ENCODE results near the gene C6orf58. TPM values are rescaled to one million over a fixed set of nuclear protein-coding genes. Genes with fewer than 3 reads are reported as not detected.

C6orf58 gene
- total and polyA plus RNA-seq, 12 donors: 0.22 TPM; not detected in 11

DNA sequence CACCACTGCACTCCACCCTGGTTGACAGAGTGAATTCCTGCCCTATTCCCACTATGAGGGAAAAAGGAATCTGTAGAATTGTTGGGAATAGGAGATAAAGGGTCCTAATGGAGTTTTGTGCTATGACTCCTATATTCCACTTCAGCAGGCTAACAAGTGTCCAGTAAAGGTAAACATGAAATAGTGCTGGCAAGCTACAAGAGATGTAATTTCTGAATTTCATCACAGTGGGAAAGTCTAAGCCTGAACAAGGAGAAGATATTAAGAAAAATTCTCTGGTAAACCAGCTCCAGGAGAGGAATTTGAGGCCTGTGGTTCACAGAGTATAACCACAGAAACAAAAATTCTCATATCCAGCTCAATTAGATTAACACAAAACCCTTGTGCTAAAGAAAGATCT is 10.3 kb upstream of the C6orf58 start:
- no peak overlapping the region for H3K4me3 ChIP-seq
- TF ChIP-seq POLR2A (IDR thresholded peaks at IDR 0.05): no peak
- TF ChIP-seq, protein P1, sequence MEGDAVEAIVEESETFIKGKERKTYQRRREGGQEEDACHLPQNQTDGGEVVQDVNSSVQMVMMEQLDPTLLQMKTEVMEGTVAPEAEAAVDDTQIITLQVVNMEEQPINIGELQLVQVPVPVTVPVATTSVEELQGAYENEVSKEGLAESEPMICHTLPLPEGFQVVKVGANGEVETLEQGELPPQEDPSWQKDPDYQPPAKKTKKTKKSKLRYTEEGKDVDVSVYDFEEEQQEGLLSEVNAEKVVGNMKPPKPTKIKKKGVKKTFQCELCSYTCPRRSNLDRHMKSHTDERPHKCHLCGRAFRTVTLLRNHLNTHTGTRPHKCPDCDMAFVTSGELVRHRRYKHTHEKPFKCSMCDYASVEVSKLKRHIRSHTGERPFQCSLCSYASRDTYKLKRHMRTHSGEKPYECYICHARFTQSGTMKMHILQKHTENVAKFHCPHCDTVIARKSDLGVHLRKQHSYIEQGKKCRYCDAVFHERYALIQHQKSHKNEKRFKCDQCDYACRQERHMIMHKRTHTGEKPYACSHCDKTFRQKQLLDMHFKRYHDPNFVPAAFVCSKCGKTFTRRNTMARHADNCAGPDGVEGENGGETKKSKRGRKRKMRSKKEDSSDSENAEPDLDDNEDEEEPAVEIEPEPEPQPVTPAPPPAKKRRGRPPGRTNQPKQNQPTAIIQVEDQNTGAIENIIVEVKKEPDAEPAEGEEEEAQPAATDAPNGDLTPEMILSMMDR (IDR thresholded peaks at IDR 0.05): no peak
- H3K27me3 ChIP-seq: no peaks in the 10 kb centered on the region
- intact Hi-C loops (cut with DNase I): no loop called here
- H3K27ac ChIP-seq: no peak overlapping the region
- H3K4me1 ChIP-seq (replicated peaks in 1 of 2): no peaks in the 10 kb centered on the region
- no peaks in the 10 kb centered on the region for H3K36me3 ChIP-seq (replicated peaks in 1 of 2)
- DNase-seq: no peak
- no peaks in the 10 kb centered on the region for H3K9me3 ChIP-seq (replicated peaks in 1 of 3)

DNA sequence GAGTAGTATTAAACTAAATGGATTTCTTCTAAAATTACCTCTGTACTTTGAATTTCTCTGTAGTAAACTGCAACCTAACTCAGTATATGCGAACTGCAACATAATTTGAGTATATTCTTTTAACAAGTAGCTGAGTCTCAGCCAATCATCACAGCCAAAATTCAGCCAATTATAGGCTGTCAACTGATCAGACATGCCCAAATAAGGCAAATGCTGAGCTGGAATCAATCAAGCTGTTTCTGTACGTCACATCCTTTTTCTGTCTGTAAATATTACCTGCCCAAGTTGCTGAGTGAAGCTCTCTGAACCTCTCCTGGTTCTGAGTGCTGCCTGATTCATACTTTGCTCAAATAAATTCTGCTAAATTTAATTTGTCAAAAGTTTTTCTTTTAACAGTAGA is 9.5 kb upstream of the C6orf58 start:
- H3K36me3 ChIP-seq (replicated peaks in 1 of 2): no peaks in the 10 kb centered on the region
- intact Hi-C loops (cut with DNase I): no loop called here
- no peaks in the 10 kb centered on the region for H3K27me3 ChIP-seq
- no peaks in the 10 kb centered on the region for H3K4me1 ChIP-seq (replicated peaks in 1 of 2)
- 47 to 64% (median 60%) methylated on average over 2 of the region's 2 CpGs for WGBS, 4 donors
- TF ChIP-seq, protein P1 (IDR thresholded peaks at IDR 0.05): no peak
- no peak for TF ChIP-seq POLR2A (IDR thresholded peaks at IDR 0.05)
- no peak overlapping the region for H3K27ac ChIP-seq
- no peak overlapping the region for H3K4me3 ChIP-seq
- H3K9me3 ChIP-seq (replicated peaks in 1 of 3): no peaks in the 10 kb centered on the region
- DNase-seq: no peak

GRCh38 chr6:127570739-127571389 is 6.1 kb upstream of the C6orf58 start:
- Histone ChIP-seq H3K4me1 (replicated peaks in 1 of 2) (no peaks in the 10 kb centered on the region), H3K4me3 (no peak overlapping the region), H3K9me3 (replicated peaks in 1 of 3) (no peaks in the 10 kb centered on the region), H3K27ac (no peak overlapping the region), H3K27me3 (no peaks in the 10 kb centered on the region), H3K36me3 (replicated peaks in 1 of 2) (no peaks in the 10 kb centered on the region)
- TF ChIP-seq, protein P1 (IDR thresholded peaks at IDR 0.05): no peak
- no peak for TF ChIP-seq POLR2A (IDR thresholded peaks at IDR 0.05)
- DNase-seq: no peak
- 63 to 85% (median 69%) methylated on average over 1 of the region's 1 CpG for WGBS, 4 donors
- intact Hi-C loops (cut with DNase I): no loop called here

DNA sequence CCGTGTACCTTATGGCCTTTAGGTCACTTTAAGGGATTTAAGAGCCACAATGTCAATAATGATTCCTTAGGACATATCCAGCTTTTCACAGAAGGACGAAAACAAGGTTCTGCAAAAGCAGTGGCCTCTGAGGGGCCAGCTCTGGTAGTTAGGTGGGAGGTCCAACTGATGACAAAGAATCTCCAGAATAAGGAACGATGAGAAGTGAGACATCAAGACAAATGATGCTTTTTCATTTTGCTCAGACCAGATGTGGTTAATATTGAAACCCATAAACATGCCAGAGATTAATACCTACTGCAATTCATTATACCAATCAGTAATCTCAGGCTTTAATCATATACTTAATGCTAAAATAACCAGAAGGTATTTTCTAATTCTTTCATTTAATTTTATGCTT is 1.9 kb downstream of the C6orf58 start:
- no peak for DNase-seq
- no peaks in the 10 kb centered on the region for H3K27me3 ChIP-seq
- H3K4me3 ChIP-seq: no peak overlapping the region
- intact Hi-C loops (cut with DNase I): no loop called here
- H3K36me3 ChIP-seq (replicated peaks in 1 of 2): no peaks in the 10 kb centered on the region
- H3K4me1 ChIP-seq (replicated peaks in 1 of 2): no peaks in the 10 kb centered on the region
- 43 to 61% (median 46%) methylated on average over 3 of the region's 3 CpGs for WGBS, 4 donors
- H3K9me3 ChIP-seq (replicated peaks in 1 of 3): no peaks in the 10 kb centered on the region
- TF ChIP-seq POLR2A (IDR thresholded peaks at IDR 0.05): no peak
- TF ChIP-seq, protein P1 (IDR thresholded peaks at IDR 0.05): no peak
- no peak overlapping the region for H3K27ac ChIP-seq
